SIG-M5 treated with dmso at 0.1 percent for 504 hours (cell line): ENCODE results near the gene PDLIM1.

Experiments
- DNase-seq: peaks from one replicate; lab custom pipeline; 2025; ENCODE audit not compliant: unreplicated experiment; lab: John Stamatoyannopoulos, UW

PDLIM1 gene

GRCh38 chr10:95289003-95289920 is 1.5 kb downstream of the PDLIM1 start:
- no peak for DNase-seq

- no peak for DNase-seq
These were observed 2.5 kb downstream of the PDLIM1 start for GRCh38 chr10:95288303-95288702.

GRCh38 chr10:95287281-95287680 is 3.5 kb downstream of the PDLIM1 start:
- no peak for DNase-seq

- DNase-seq: no peak
These were observed 4.1 kb downstream of the PDLIM1 start for GRCh38 chr10:95286707-95287106.

- no peak for DNase-seq
These were observed 5.2 kb downstream of the PDLIM1 start for GRCh38 chr10:95285556-95285955.

GRCh38 chr10:95284807-95285206 is 6.0 kb downstream of the PDLIM1 start:
- DNase-seq: no peak

GRCh38 chr10:95282107-95282506 is 8.7 kb downstream of the PDLIM1 start:
- DNase-seq: no peak

GRCh38 chr10:95281206-95281605 is 9.6 kb downstream of the PDLIM1 start:
- no peak for DNase-seq

- no peak for DNase-seq
These were observed 10.2 kb downstream of the PDLIM1 start for GRCh38 chr10:95280637-95281036.

- no peak for DNase-seq
These were observed 11.6 kb downstream of the PDLIM1 start for GRCh38 chr10:95279042-95279820.

GRCh38 chr10:95278061-95278988 is 12.5 kb downstream of the PDLIM1 start:
- DNase-seq: no peak

- no peak for DNase-seq
These were observed 13.2 kb downstream of the PDLIM1 start for GRCh38 chr10:95277614-95278013.

GRCh38 chr10:95277201-95277570 is 13.6 kb downstream of the PDLIM1 start:
- DNase-seq: no peak

- DNase-seq: no peak
These were observed 14.2 kb downstream of the PDLIM1 start for GRCh38 chr10:95276367-95277200.

GRCh38 chr10:95275726-95276366 is 15.0 kb downstream of the PDLIM1 start:
- DNase-seq: no peak

- DNase-seq: no peak
These were observed 17.1 kb downstream of the PDLIM1 start for GRCh38 chr10:95273393-95274312.

- DNase-seq: no peak
These were observed 22.4 kb downstream of the PDLIM1 start for GRCh38 chr10:95268438-95268837.

- DNase-seq: no peak
These were observed 23.6 kb downstream of the PDLIM1 start for GRCh38 chr10:95267251-95267650.

- peak; percentile 66 for DNase-seq
These were observed 24.1 kb downstream of the PDLIM1 start for GRCh38 chr10:95266674-95267095.
